Measurements from ENCODE around the gene PLCL2.

DNA sequence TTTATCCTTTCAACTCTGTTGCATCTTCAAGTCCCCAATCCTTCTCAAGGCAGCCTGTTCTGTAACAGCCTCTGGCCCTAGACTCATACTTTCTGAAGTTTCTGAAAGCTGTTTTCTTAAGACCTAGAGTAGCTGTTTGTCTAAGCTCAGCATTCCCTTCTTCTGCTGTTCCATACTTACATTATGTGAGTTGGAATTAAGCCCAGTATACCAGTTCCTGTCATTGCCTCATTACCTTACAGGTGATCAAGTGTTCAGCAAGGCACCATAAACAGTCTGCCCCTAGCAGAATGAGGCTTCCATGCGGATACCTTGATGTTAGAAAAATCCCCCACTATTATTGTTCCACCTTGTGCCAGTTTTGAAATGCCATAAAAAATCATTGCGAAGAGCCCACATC is 180.6 kb downstream of the PLCL2 start:
- TF ChIP-seq, protein P1, sequence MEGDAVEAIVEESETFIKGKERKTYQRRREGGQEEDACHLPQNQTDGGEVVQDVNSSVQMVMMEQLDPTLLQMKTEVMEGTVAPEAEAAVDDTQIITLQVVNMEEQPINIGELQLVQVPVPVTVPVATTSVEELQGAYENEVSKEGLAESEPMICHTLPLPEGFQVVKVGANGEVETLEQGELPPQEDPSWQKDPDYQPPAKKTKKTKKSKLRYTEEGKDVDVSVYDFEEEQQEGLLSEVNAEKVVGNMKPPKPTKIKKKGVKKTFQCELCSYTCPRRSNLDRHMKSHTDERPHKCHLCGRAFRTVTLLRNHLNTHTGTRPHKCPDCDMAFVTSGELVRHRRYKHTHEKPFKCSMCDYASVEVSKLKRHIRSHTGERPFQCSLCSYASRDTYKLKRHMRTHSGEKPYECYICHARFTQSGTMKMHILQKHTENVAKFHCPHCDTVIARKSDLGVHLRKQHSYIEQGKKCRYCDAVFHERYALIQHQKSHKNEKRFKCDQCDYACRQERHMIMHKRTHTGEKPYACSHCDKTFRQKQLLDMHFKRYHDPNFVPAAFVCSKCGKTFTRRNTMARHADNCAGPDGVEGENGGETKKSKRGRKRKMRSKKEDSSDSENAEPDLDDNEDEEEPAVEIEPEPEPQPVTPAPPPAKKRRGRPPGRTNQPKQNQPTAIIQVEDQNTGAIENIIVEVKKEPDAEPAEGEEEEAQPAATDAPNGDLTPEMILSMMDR (conservative IDR thresholded peaks at IDR 0.05; ENCODE audit: low read depth in 2 of 2) = no peak
- TF ChIP-seq EZH2 (IDR thresholded peaks at IDR 0.05; ENCODE audit: low read depth, unreplicated experiment) (no peak), EZH2phosphoT487 (IDR thresholded peaks at IDR 0.05; ENCODE audit: unreplicated experiment) (no peak), POLR2AphosphoS5 (IDR thresholded peaks at IDR 0.05; ENCODE audit: low read depth) (no peak), CREB1 (CRISPR knock-in tag; IDR thresholded peaks at IDR 0.05; ENCODE audit: low read depth) (no peak), JUNB (IDR thresholded peaks at IDR 0.05; ENCODE audit: unreplicated experiment) (no peak), ZNF114 (CRISPR knock-in tag; IDR thresholded peaks at IDR 0.05) (no peak)
- TF ChIP-seq, protein P2, sequence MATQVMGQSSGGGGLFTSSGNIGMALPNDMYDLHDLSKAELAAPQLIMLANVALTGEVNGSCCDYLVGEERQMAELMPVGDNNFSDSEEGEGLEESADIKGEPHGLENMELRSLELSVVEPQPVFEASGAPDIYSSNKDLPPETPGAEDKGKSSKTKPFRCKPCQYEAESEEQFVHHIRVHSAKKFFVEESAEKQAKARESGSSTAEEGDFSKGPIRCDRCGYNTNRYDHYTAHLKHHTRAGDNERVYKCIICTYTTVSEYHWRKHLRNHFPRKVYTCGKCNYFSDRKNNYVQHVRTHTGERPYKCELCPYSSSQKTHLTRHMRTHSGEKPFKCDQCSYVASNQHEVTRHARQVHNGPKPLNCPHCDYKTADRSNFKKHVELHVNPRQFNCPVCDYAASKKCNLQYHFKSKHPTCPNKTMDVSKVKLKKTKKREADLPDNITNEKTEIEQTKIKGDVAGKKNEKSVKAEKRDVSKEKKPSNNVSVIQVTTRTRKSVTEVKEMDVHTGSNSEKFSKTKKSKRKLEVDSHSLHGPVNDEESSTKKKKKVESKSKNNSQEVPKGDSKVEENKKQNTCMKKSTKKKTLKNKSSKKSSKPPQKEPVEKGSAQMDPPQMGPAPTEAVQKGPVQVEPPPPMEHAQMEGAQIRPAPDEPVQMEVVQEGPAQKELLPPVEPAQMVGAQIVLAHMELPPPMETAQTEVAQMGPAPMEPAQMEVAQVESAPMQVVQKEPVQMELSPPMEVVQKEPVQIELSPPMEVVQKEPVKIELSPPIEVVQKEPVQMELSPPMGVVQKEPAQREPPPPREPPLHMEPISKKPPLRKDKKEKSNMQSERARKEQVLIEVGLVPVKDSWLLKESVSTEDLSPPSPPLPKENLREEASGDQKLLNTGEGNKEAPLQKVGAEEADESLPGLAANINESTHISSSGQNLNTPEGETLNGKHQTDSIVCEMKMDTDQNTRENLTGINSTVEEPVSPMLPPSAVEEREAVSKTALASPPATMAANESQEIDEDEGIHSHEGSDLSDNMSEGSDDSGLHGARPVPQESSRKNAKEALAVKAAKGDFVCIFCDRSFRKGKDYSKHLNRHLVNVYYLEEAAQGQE (IDR thresholded peaks at IDR 0.05; ENCODE audit: unreplicated experiment) = no peak

All from GM23338 (cell line).